ENCODE measurements around the gene SHROOM3.
"Not testable (repeated sequence)": the region's sequence is repeated elsewhere in the genome, so short reads cannot be mapped to it uniquely, and the experiment has no call there.

Gene SHROOM3

GRCh38 chr4:76447393-76447851, 12.4 kb downstream of the SHROOM3 start:
- FAIRE-seq, result no peak

GRCh38 chr4:76448211-76448610, 13.2 kb downstream of the SHROOM3 start:
- FAIRE-seq, result no peak

- FAIRE-seq, result no peak
Observed at GRCh38 chr4:76449362-76449767, 14.3 kb downstream of the SHROOM3 start.

GRCh38 chr4:76449833-76450232, 14.8 kb downstream of the SHROOM3 start:
- FAIRE-seq, result no peak

GRCh38 chr4:76453232-76453631, 18.2 kb downstream of the SHROOM3 start:
- FAIRE-seq, result no peak

GRCh38 chr4:76454073-76454472, 19.0 kb downstream of the SHROOM3 start:
- FAIRE-seq, result not testable (repeated sequence)

GRCh38 chr4:76457885-76458284, 22.9 kb downstream of the SHROOM3 start:
- no peak for FAIRE-seq

- FAIRE-seq, result no peak
Observed at GRCh38 chr4:76458297-76458696, 23.3 kb downstream of the SHROOM3 start.

GRCh38 chr4:76458825-76459224, 23.8 kb downstream of the SHROOM3 start:
- FAIRE-seq, result no peak

GRCh38 chr4:76459291-76459723, 24.3 kb downstream of the SHROOM3 start:
- FAIRE-seq, result no peak

- FAIRE-seq, result no peak
Observed at GRCh38 chr4:76463568-76463967, 28.5 kb downstream of the SHROOM3 start.

GRCh38 chr4:76470064-76470463, 35.0 kb downstream of the SHROOM3 start:
- no peak for FAIRE-seq

GRCh38 chr4:76470532-76470931, 35.5 kb downstream of the SHROOM3 start:
- FAIRE-seq, result no peak

GRCh38 chr4:76476571-76476970, 41.5 kb downstream of the SHROOM3 start:
- no peak for FAIRE-seq

- FAIRE-seq, result no peak
Observed at GRCh38 chr4:76484654-76485053, 49.6 kb downstream of the SHROOM3 start.

- no peak for FAIRE-seq
Observed at GRCh38 chr4:76485450-76485849, 50.4 kb downstream of the SHROOM3 start.

- FAIRE-seq, result no peak
Observed at GRCh38 chr4:76486588-76487276, 51.7 kb downstream of the SHROOM3 start.

GRCh38 chr4:76487621-76488020, 52.6 kb downstream of the SHROOM3 start:
- no peak for FAIRE-seq

GRCh38 chr4:76488455-76488854, 53.4 kb downstream of the SHROOM3 start:
- no peak for FAIRE-seq

- FAIRE-seq, result no peak
Observed at GRCh38 chr4:76488888-76489685, 54.1 kb downstream of the SHROOM3 start.

- no peak for FAIRE-seq
Observed at GRCh38 chr4:76489686-76490161, 54.7 kb downstream of the SHROOM3 start.

- no peak for FAIRE-seq
Observed at GRCh38 chr4:76492055-76492454, 57.0 kb downstream of the SHROOM3 start.

GRCh38 chr4:76494243-76494642, 59.2 kb downstream of the SHROOM3 start:
- FAIRE-seq, result no peak

All from A204.1 (cell line).